ENCODE measurements around the gene LAMA1.
"Not testable (repeated sequence)": the region's sequence is repeated elsewhere in the genome, so short reads cannot be mapped to it uniquely, and the experiment has no call there.

LAMA1 gene

GRCh38 chr18:6949800-6950586 is 167.6 kb downstream of the LAMA1 start:
- no peak for DNase-seq (ENCODE audit: low read depth in 2 of 2)

DNA sequence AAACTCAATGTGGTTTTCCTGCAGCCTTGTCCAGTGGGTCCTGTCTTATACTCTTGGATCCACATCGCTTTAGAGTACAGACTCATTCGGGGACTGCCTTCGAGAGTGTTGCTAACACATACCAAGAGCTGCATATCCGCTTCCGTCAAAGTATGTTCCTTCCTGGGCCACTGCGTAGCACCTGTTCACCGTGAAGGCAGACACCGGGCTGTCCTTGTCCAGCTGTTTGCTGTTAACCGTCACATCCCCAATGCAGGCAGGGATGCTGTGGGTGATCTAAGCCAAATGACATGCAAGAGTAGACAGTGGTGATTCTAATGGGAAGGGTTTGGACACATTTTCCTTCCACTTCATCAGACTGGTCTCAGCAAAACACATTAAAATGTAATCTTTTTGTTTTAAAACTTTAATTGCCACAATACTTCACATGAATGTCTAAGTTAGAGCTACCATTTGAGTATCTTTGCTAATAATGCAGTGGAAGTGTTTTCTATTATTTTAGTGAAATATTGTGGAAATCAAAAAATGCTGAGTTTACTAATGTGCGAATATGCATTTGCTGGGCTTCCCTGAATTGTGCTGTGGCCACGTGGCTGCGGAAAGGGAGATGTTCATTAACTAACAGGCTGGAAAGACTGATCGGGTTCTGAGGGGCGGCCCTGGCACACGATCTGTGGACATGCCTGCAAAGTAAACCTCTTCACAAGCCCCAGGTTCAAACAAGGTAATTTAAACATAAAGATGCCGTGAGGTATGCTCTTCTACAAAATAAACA is 169.1 kb downstream of the LAMA1 start:
- DNase-seq (ENCODE audit: low read depth in 2 of 2) = no peak

DNA sequence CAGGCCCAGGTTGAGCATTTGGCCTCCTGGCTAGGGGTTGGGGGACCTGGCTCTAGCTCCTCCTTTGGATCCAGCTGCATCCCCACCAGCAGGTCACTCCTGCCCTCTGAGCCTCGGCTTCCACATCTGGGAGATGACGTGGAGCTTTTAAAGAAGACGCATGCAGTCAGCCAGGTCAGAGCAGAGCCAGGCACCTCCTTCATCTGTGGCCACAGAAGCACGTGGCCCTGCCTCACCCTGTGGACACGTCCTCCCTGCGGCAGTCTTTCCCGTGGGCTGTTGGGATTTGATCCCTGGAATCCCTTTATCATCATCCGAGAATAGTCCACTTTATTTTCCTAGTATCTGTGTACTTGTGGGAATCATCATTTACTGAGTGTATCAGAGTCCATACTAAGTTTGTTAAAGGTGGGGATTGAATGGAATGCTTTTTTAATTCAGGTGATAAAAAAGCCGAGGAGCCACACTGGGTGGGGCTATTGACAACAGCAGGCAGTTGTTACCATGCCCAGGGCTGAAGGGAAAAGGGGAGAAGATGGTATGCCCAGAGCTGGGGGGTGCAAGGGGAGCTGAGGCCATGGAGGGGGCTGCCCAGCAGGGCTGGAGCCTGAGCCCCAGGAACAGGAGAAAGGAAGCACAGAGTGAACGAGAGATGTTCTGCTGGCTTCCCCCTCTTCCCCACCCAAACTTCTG is 170.1 kb downstream of the LAMA1 start:
- DNase-seq (ENCODE audit: low read depth in 2 of 2) = no peak

DNA sequence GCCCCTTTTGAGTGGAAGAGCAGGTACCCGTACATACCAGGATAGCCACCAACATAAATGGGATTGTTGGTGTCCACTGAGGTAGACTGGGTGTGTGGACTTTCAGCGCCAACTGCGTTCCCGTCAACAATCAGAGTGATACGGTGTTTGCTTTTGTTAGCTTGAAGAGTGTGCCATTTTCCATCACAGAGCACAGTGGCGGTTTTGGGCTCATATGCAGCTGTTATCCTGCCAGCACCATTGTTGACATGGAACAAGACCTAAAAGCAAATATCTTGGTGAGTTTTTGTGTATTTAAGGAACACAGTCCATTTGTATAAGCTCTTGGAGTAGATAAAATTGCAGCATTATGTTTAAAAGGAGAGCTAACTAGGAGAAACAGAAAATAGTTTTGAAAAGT is 174.5 kb downstream of the LAMA1 start:
- no peak for DNase-seq (ENCODE audit: low read depth in 2 of 2)

DNA sequence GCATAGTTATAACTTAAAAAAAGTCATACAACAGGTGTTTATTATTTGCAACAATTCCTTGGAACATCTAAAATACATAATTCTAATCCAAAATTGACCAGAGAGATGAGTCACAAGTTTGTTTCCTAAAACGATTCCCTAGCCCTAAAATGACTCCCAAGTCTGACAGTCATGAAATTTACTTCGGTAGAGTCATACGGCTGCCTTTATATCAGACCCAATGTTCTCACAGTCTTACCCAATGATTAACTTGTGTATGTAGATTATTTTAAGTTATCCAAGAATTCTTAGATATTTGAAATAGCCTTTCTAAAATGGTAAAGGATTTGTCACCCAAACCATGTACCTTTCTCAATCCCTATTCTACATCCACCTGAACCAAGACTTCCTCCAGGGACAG is 174.9 kb downstream of the LAMA1 start:
- no peak for DNase-seq (ENCODE audit: low read depth in 2 of 2)

- no peak for DNase-seq (ENCODE audit: low read depth in 2 of 2)
Measured at GRCh38 chr18:6941996-6942395, 175.6 kb downstream of the LAMA1 start.

DNA sequence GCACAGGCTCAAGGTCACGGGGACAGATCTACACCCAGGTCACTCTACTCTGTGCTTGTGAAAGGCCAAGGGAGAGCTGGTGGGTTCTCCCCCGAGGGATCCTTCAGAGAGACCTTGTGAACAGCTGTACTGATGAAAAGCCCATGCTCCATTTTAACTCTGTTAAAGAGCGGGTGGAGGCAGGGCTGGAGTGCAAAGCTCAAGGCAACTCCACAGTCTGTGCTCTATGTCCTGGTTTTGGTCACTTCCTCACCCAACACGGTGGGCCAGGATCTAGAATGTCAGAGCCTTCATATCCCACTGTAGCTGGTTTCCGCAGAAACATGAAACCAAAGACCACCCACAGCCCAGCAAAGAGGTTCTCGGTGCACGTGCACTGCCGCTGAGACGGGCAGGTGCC is 177.1 kb downstream of the LAMA1 start:
- DNase-seq (ENCODE audit: low read depth in 2 of 2) = no peak

- no peak for DNase-seq (ENCODE audit: low read depth in 2 of 2)
Measured at GRCh38 chr18:6939972-6940371, 177.6 kb downstream of the LAMA1 start.

DNA sequence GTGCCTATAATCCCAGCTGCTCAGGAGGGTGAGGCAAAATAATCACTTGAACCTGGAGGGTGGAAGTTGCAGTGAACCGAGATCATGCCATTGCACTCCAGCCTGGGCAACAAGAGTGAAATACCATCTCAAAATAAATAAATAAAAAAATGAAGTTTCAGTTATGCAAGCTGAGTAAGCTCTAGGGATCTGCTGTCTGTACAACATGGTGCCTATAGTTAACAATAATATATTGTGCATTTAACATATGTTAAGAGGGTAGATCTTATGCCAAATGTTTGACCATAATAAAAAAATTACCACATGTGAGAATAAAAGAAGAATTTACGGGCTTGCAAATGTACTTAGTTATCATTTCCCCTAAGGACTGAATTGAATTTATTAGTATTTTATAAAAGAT is 179.2 kb downstream of the LAMA1 start:
- DNase-seq (ENCODE audit: low read depth in 2 of 2) = not testable (repeated sequence)

DNA sequence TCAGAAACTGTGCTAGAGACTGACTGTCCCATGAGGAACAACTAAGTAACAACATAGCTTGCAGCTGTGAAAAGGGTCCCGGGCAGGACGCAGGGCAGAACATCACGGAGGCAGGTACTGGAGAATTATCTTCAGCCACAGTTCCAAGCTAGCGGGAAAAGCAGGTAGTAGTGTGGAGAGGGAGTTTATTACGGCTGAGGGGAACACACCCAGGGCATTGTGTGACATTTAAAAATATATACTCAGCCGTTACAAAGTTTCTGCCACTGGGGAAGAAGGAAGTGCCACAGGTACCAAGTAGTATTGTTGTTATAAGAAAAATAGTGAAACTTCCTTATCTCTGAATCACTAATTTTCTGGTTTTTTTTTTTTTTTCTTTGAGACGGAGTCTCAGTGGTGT is 179.6 kb downstream of the LAMA1 start:
- DNase-seq (ENCODE audit: low read depth in 2 of 2) = no peak

- no peak for DNase-seq (ENCODE audit: low read depth in 2 of 2)
Measured at GRCh38 chr18:6934859-6935258, 182.7 kb downstream of the LAMA1 start.

DNA sequence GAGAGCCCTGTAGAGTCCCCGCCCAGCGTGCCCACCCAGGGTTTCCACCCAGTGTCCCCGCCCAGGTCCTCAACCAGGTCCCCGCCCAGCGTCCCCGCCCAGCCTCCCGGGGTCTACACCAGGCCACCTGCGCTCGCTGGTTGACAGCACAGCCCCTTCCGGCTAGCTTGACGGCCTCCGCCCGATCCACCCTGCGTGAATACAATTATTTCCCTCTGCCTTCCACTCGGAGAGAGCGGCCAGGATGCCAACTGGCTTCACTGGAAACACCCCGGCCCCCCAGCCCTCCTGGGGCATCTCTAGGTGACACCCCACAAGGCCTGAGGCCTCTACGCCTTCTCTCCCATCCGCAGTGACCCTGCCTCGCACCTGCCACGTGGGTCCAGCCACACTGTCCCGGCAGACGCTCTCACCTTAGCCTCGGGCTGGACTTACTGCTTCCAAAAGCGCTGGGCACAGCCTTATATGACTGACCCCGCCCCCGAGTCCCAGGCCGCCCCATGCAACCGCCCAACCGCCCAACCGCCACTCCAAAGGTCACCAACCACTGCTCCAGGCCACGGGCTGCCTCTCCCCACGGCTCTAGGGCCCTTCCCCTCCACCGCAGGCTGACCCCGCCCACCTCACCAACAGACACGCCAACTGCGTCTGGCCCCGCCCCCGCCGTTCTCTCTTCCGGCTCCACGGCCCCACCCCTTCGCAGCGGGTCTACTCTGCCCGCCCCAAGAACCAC is 188.1 kb downstream of the LAMA1 start:
- no peak for DNase-seq (ENCODE audit: low read depth in 2 of 2)

GRCh38 chr18:6928359-6928758 is 189.2 kb downstream of the LAMA1 start:
- DNase-seq (ENCODE audit: low read depth in 2 of 2) = no peak

DNA sequence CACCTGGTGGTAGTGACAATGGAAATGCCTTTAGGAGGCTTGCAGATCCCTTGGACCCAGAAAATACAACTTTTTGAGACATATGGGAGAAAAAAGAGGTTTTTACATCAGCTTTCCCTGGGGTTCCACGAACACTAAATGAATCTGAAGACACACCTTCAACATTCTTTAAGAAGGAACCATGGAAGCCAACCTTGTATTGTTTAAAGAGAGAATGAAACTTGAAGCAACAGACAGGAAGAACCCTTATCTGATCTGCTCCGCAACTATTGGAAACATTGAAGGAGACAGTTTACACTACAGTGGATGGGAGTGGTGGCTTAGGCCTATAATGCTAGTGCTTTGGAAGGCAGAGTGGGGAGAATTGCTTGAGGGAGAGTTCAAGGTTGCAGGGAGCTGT is 190.4 kb downstream of the LAMA1 start:
- DNase-seq (ENCODE audit: low read depth in 2 of 2) = no peak

DNA sequence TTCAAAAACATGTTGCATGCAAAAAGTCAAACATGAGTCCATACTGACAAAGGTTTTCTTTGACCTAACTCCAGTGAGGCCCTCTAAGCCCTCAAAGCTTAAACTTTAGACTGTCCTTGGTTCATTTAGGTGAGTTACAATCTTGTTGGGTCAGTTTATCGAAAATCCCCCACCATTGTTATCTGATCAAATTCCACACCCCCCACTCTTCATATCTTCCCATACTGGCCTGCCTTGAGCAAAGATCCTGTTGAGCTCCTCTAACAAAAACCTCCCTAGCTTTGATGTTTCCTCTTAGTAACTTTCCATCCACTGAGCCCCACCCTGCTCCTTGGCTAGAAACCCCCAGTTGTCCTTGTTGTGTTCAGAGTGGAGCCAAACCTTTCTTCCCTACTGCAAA is 194.4 kb downstream of the LAMA1 start:
- DNase-seq (ENCODE audit: low read depth in 2 of 2) = no peak

GRCh38 chr18:6921571-6921970 is 196.0 kb downstream of the LAMA1 start:
- no peak for DNase-seq (ENCODE audit: low read depth in 2 of 2)

DNA sequence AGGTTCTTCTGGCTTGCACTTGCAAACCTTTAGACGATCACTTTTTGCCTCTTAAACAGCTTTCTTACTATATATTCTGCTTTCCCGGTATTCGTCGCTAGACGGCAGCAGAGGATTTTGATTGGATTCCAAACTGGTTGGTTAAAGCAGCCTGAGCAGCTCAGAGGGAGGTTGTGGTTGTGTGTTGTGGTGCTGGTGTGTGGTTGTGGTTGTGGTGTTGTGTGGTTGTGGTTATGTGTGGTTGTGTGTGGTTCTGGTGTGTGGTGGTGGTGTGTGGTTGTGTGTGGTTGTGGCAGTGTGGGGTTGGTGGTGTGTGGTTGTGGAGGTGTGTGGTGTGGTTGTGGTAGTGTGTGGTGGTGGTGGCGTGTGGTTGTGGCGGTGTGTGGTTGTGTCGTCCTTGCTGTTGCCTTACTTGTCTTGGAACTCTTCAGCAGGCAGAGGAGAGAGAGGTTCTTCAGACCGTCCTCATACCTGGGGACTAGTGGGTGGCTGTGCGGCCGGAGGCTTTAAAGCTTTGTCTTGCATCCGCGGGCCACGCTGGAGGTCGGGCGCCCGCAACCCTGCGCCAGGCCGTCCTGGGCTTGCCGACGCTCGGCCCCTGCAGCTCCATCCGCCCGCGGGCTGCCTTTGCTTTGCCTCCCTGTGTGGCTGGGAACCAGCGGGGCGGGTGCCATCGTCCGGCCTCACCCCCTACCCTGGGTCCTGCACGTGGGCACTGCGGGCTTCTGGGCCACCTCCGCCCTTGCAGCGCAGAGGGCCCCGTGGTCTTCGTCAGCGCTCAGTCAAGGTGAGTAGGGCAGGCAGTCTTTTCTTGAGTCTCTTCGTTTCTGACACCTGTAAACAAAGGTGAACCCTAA is 197.3 kb downstream of the LAMA1 start:
- no peak for DNase-seq (ENCODE audit: low read depth in 2 of 2)

- no peak for DNase-seq (ENCODE audit: low read depth in 2 of 2)
Measured at GRCh38 chr18:6917072-6917471, 200.5 kb downstream of the LAMA1 start.

DNA sequence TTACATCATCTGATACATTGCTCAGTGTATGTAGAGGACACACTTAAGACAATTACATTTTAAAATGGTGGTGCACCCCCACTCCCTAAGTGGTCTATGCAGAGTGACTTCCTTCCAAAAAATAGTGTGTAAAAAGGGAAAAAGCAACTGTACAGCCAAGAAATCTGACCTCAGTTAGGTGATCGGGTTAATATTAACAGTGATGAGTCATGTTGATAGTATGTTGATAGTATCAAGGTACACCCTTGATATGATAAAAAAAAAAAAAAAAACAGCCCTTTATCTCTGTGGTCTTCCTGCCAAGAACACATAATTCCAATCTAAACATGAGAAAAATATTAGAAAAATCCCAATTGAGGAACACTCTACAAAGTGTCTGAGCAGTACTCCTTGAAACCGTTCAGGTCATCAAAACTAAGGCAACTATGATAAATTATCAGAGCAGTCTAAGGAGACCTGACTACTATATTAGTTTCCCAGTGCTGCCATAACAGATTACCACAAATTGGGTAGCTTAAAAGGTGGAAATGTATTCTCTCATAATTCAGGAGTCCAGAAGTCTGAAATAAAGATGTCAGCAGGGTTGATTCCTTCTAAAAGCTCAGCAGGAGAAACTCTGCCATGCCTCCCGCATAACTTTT is 216.2 kb downstream of the LAMA1 start:
- no peak for DNase-seq (ENCODE audit: low read depth in 2 of 2)

- DNase-seq (ENCODE audit: low read depth in 2 of 2) = no peak
Measured at GRCh38 chr18:6891788-6892187, 225.8 kb downstream of the LAMA1 start.
